Left ventricle myocardium inferior (tissue), 1 donor: ENCODE measurements around the gene CERS6. TPM values are rescaled to one million over a fixed set of nuclear protein-coding genes. Genes with fewer than 3 reads are reported as not detected.

Experiments used
- DNase-seq: peaks from one replicate; pipeline ENCODE4 v3.0.0-alpha.2; 2020
- H3K27ac ChIP-seq: fragments of 200-600 bp; replicated peaks from 2 replicates; pipeline ENCODE4 v1.8.0; 2021
- H3K27me3 ChIP-seq: fragments of 200-600 bp; 2 replicates; pipeline ENCODE4 v1.8.0; 2021; ENCODE audit warnings: low read depth
- H3K36me3 ChIP-seq: fragments of 200-600 bp; 2 replicates; pipeline ENCODE4 v1.8.0; 2021
- H3K4me1 ChIP-seq: fragments of 200-600 bp; 2 replicates; pipeline ENCODE4 v1.8.0; 2021
- H3K4me3 ChIP-seq: fragments of 200-600 bp; 2 replicates; pipeline ENCODE4 v1.8.0; 2021; ENCODE audit warnings: mild to moderate bottlenecking, moderate library complexity
- H3K9me3 ChIP-seq: fragments of 200-600 bp; replicated peaks from 2 replicates; pipeline ENCODE4 v1.8.0; 2021
- intact Hi-C: fragments of 100-400 bp; cut with micrococcal nuclease; formaldehyde crosslinking; loops from one replicate; pipeline ENCODE4 v1.11.0; 2022
- total RNA-seq: library from RNA; stranded (reverse); fragmentation: NEBNext Ultra II Directional; extraction: Animal tissue kit (Norgen Biotek cat#: 25700); gene quantifications from one replicate; pipeline ENCODE4 v1.2.1, GENCODE V29; 2021
- TF ChIP-seq, protein P1 (sequence below): fragments of 200-600 bp; IDR thresholded peaks from 2 replicates; pipeline ENCODE4 v1.8.0; 2021; ENCODE audit warnings: antibody characterized with exemption, mild to moderate bottlenecking, borderline replicate concordance
- donor health status: DM: no; HTN: yes; CAD: no; lungs with severe emphysema.

CERS6 gene
- total RNA-seq, 1 donor from 2014 or later, result 68.9 TPM

DNA sequence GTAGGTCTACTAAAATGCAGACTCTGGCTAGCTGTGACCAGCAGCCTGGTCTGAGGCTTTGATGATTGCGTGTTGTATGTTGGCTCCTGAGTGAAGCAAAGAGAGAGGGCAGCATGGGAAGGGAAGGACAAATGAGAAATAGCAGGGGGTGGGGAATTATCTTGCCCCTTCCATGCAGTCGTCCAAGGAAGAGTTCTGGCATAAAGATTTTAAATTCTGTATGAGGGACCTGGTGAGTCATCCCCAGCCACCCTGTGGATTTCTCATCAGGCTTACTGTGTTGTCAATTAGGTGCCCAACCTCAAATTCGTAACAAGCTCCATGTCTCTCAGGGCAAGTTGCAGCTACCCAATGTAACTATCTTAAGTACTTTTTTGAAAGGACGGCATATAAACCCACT lies 274.3 kb downstream of the CERS6 start:
- TF ChIP-seq, protein P1, sequence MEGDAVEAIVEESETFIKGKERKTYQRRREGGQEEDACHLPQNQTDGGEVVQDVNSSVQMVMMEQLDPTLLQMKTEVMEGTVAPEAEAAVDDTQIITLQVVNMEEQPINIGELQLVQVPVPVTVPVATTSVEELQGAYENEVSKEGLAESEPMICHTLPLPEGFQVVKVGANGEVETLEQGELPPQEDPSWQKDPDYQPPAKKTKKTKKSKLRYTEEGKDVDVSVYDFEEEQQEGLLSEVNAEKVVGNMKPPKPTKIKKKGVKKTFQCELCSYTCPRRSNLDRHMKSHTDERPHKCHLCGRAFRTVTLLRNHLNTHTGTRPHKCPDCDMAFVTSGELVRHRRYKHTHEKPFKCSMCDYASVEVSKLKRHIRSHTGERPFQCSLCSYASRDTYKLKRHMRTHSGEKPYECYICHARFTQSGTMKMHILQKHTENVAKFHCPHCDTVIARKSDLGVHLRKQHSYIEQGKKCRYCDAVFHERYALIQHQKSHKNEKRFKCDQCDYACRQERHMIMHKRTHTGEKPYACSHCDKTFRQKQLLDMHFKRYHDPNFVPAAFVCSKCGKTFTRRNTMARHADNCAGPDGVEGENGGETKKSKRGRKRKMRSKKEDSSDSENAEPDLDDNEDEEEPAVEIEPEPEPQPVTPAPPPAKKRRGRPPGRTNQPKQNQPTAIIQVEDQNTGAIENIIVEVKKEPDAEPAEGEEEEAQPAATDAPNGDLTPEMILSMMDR, result no peak
- no peak for DNase-seq
- intact Hi-C loops, result no loop called here

DNA sequence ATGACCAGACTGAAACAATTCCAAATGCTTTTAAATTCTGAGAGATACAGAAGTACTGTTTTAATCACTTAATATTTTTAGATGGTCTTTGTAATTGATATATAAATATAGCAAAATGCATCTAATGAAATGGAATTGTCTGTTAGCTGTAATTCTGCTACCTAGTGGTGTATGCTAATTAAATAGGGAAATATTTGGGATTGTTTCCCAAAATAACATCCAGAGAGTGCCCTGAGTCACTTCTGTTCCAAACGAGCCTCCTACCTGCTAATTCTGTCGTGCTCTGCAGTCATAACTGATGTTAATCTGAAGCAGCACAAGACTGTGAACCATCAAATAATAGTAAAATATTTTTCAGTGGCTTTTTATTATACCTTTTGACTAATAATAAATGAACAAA lies 274.9 kb downstream of the CERS6 start:
- H3K9me3 ChIP-seq, result no peaks in the 10 kb centered on the region
- no peaks in the 10 kb centered on the region for H3K36me3 ChIP-seq
- no peak for DNase-seq
- H3K27ac ChIP-seq, result peak overlapping the region; percentile 57
- no peak overlapping the region for H3K4me3 ChIP-seq
- no peaks in the 10 kb centered on the region for H3K27me3 ChIP-seq
- intact Hi-C loops, result no loop called here
- TF ChIP-seq, protein P1, result no peak
- H3K4me1 ChIP-seq, result peaks cover 59% of the 10 kb centered on the region

More for the DNA sequence above, 274.3 kb downstream of the CERS6 start:
- Histone ChIP-seq H3K4me1 (peaks cover 53% of the 10 kb centered on the region), H3K9me3 (no peaks in the 10 kb centered on the region), H3K27ac (peak overlapping the region; percentile 57), H3K4me3 (no peak overlapping the region), H3K27me3 (no peaks in the 10 kb centered on the region), H3K36me3 (no peaks in the 10 kb centered on the region)

DNA sequence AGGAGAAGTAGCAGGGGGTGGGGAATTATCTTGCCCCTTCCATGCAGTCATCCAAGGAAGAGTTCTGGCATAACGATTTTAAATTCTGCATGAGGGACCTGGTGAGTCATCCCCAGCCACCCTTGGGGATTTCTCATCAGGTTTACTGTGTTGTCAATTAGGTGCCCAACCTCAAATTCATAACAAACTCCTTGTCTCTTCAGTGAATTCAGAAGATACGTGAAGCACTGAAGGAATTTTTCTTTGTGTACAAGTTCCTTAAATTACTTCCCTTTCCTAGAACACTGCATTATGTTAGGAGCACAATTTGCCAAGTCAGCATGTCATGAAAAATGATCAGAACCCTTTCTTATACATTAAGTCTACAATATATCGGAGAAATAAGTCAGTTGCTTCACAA lies 275.5 kb downstream of the CERS6 start:
- Histone ChIP-seq H3K9me3 (no peaks in the 10 kb centered on the region), H3K36me3 (no peaks in the 10 kb centered on the region), H3K4me1 (peaks cover 64% of the 10 kb centered on the region), H3K27ac (peak overlapping the region; percentile 57), H3K4me3 (no peak overlapping the region), H3K27me3 (no peaks in the 10 kb centered on the region)
- TF ChIP-seq, protein P1, result no peak
- intact Hi-C loops, result no loop called here
- no peak for DNase-seq

DNA sequence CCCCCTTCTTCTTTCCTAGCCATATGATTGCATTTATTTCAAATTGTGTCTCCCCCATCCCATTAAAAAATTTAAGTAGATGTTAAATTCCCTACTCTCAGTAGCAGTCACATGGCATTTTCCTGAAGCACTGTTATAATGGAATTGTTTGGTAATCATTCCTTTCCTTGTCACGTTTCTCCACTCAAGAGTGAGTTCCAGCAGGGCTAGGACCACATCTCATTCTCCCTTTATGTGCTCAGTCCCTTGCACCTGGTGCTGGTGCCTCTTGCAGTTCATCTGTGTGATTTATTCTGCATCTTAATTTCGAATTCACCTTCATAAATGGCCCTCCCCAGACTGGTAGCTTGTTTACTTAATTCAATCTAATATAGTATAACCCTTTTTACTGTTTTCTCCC lies 276.0 kb downstream of the CERS6 start:
- H3K4me1 ChIP-seq, result peaks cover 69% of the 10 kb centered on the region
- intact Hi-C loops, result no loop called here

DNA sequence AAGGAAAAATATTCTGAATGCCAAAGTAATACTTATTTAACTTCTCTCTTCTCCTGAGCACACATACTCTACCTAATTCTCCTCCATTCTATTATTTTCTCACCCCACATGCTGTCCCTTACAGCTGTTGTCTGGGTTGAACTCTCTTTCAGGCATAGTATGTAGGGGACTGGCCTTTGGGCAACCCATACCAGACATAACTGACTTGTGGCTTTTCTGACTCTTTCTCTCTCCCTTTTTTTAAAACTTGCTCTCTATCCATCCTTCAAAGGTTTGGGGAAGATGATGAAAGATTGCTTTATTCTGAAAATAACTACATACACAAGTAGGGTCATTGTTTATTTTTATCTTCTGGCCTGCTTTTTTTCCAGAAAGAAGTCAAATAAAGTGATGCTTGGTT lies 276.4 kb downstream of the CERS6 start:
- peaks cover 73% of the 10 kb centered on the region for H3K4me1 ChIP-seq

More for the DNA sequence above, 276.0 kb downstream of the CERS6 start:
- no peak for DNase-seq
- Histone ChIP-seq H3K27me3 (no peaks in the 10 kb centered on the region), H3K36me3 (no peaks in the 10 kb centered on the region), H3K9me3 (no peaks in the 10 kb centered on the region), H3K27ac (peak overlapping the region; percentile 57), H3K4me3 (no peak overlapping the region)
- TF ChIP-seq, protein P1, result no peak

More for the DNA sequence above, 276.4 kb downstream of the CERS6 start:
- Histone ChIP-seq H3K36me3 (no peaks in the 10 kb centered on the region), H3K27me3 (no peaks in the 10 kb centered on the region), H3K27ac (peak overlapping the region; percentile 57), H3K9me3 (no peaks in the 10 kb centered on the region), H3K4me3 (no peak overlapping the region)
- DNase-seq, result no peak
- TF ChIP-seq, protein P1, result no peak
- intact Hi-C loops, result no loop called here
